Measurements from ENCODE around the gene TCTN1. TPM values are rescaled to one million over a fixed set of nuclear protein-coding genes. Genes with fewer than 3 reads are reported as not detected.

Gene TCTN1
- total and polyA plus RNA-seq, 2 of the 13 experiments (the other 11 are each of a cell fraction or from before 2014, with no cell fraction given): 13.6 to 16.0 TPM

DNA sequence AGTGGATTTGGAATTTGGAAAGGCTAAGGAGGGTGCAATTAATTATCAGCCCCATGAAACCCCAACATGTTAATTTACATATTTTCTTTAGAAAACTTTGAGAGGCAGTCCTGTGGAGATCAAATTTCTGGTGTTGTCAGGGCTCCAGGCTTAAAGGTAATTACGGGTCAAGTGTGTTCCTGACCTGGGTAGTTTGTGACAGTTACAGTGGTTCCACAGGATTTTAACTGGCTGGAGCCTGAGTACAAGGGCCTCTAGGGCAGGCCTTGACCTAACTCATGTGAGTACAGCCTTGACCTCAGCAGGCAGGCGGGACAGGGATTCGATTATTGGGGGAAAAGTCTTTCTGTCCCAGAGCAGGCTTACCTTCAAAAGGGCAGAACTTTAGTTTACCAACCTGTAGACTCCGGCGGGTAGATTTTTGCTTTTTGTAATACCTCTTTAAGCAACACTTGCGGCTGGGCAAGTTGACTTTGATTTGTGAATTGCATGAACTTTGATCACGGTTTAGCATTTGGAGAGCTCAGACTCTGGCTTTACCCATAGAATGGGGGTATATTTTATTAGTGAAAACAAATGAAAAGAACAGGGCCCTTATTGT, 22.4 kb upstream of the TCTN1 start (continued):
- TF ChIP-seq RARA (CRISPR knock-in tag; IDR thresholded peaks at IDR 0.05): peak; percentile 99
- TF ChIP-seq TEAD2 (CRISPR knock-in tag; IDR thresholded peaks at IDR 0.05): no peak
- TF ChIP-seq, protein P1, sequence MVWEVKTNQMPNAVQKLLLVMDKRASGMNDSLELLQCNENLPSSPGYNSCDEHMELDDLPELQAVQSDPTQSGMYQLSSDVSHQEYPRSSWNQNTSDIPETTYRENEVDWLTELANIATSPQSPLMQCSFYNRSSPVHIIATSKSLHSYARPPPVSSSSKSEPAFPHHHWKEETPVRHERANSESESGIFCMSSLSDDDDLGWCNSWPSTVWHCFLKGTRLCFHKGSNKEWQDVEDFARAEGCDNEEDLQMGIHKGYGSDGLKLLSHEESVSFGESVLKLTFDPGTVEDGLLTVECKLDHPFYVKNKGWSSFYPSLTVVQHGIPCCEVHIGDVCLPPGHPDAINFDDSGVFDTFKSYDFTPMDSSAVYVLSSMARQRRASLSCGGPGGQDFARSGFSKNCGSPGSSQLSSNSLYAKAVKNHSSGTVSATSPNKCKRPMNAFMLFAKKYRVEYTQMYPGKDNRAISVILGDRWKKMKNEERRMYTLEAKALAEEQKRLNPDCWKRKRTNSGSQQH (CRISPR knock-in tag; IDR thresholded peaks at IDR 0.05; ENCODE audit: low read depth): no peak
- no peak for TF ChIP-seq ZNF75D (CRISPR knock-in tag; IDR thresholded peaks at IDR 0.05; ENCODE audit: borderline replicate concordance)
- peak; percentile 58; the same call in 1 of the 2 replicates for TF ChIP-seq ZNF264 (CRISPR knock-in tag; IDR thresholded peaks at IDR 0.05)
- no peak for TF ChIP-seq RORA (CRISPR knock-in tag; IDR thresholded peaks at IDR 0.05)
- TF ChIP-seq MAFG (CRISPR knock-in tag; IDR thresholded peaks at IDR 0.05): no peak
- no peak for TF ChIP-seq ZNF615 (CRISPR knock-in tag; IDR thresholded peaks at IDR 0.05; ENCODE audit: borderline replicate concordance)
- TF ChIP-seq ZNF549 (CRISPR knock-in tag; IDR thresholded peaks at IDR 0.05): no peak
- TF ChIP-seq SMC3 (IDR thresholded peaks at IDR 0.05; ENCODE audit: low read length): no peak
- peak; percentile 38 to 88; a peak in 2 of 4 replicates for TF ChIP-seq EP300 (IDR thresholded peaks at IDR 0.05; ENCODE audit: low read depth in 2 of 2, low read length in 2 of 2)
- TF ChIP-seq EP300 (CRISPR knock-in tag; IDR thresholded peaks at IDR 0.05; ENCODE audit: borderline replicate concordance): no peak; the same call in 1 of the 2 replicates
- peak; percentile 92 for TF ChIP-seq ZSCAN29 (CRISPR knock-in tag; conservative IDR thresholded peaks at IDR 0.05)
- peak; percentile 89 for TF ChIP-seq NCOA2 (CRISPR knock-in tag; IDR thresholded peaks at IDR 0.05)
- TF ChIP-seq REL (CRISPR knock-in tag; conservative IDR thresholded peaks at IDR 0.05): no peak
- no peak for TF ChIP-seq PAF1 (CRISPR knock-in tag; IDR thresholded peaks at IDR 0.05)
- no peak; the same call in 1 of the 2 replicates for TF ChIP-seq ZNF556 (CRISPR knock-in tag; IDR thresholded peaks at IDR 0.05; ENCODE audit: borderline replicate concordance)
- TF ChIP-seq ZNF616 (CRISPR knock-in tag; IDR thresholded peaks at IDR 0.05; ENCODE audit: low read depth): no peak
- TF ChIP-seq, protein P2, sequence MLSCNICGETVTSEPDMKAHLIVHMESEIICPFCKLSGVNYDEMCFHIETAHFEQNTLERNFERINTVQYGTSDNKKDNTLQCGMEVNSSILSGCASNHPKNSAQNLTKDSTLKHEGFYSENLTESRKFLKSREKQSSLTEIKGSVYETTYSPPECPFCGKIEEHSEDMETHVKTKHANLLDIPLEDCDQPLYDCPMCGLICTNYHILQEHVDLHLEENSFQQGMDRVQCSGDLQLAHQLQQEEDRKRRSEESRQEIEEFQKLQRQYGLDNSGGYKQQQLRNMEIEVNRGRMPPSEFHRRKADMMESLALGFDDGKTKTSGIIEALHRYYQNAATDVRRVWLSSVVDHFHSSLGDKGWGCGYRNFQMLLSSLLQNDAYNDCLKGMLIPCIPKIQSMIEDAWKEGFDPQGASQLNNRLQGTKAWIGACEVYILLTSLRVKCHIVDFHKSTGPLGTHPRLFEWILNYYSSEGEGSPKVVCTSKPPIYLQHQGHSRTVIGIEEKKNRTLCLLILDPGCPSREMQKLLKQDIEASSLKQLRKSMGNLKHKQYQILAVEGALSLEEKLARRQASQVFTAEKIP (CRISPR knock-in tag; IDR thresholded peaks at IDR 0.05; ENCODE audit: borderline replicate concordance): no peak
- no peak for TF ChIP-seq ZNF468 (CRISPR knock-in tag; IDR thresholded peaks at IDR 0.05)
- no peak for TF ChIP-seq ZNF441 (CRISPR knock-in tag; IDR thresholded peaks at IDR 0.05; ENCODE audit: borderline replicate concordance)
- no peak for TF ChIP-seq ZC3H4 (CRISPR knock-in tag; IDR thresholded peaks at IDR 0.05; ENCODE audit: borderline replicate concordance)
- TF ChIP-seq ZNF224 (CRISPR knock-in tag; IDR thresholded peaks at IDR 0.05): no peak
- TF ChIP-seq ZKSCAN1 (IDR thresholded peaks at IDR 0.05; ENCODE audit: low read length): no peak
- TF ChIP-seq POLR2G (IDR thresholded peaks at IDR 0.05; ENCODE audit: low read depth, low read length): no peak
- TF ChIP-seq, protein P3, sequence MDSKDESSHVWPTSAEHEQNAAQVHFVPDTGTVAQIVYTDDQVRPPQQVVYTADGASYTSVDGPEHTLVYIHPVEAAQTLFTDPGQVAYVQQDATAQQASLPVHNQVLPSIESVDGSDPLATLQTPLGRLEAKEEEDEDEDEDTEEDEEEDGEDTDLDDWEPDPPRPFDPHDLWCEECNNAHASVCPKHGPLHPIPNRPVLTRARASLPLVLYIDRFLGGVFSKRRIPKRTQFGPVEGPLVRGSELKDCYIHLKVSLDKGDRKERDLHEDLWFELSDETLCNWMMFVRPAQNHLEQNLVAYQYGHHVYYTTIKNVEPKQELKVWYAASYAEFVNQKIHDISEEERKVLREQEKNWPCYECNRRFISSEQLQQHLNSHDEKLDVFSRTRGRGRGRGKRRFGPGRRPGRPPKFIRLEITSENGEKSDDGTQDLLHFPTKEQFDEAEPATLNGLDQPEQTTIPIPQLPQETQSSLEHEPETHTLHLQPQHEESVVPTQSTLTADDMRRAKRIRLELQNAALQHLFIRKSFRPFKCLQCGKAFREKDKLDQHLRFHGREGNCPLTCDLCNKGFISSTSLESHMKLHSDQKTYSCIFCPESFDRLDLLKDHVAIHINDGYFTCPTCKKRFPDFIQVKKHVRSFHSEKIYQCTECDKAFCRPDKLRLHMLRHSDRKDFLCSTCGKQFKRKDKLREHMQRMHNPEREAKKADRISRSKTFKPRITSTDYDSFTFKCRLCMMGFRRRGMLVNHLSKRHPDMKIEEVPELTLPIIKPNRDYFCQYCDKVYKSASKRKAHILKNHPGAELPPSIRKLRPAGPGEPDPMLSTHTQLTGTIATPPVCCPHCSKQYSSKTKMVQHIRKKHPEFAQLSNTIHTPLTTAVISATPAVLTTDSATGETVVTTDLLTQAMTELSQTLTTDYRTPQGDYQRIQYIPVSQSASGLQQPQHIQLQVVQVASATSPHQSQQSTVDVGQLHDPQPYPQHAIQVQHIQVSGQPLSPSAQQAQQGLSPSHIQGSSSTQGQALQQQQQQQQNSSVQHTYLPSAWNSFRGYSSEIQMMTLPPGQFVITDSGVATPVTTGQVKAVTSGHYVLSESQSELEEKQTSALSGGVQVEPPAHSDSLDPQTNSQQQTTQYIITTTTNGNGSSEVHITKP (CRISPR knock-in tag; IDR thresholded peaks at IDR 0.05; ENCODE audit: low read depth): no peak; the same call in 1 of the 2 replicates
